Hepatocyte (in vitro differentiated cells): ENCODE data around the gene LRMDA.

Source experiments
- EZH2 ChIP-seq: fragments of 200-600 bp; sonication (generic); IDR thresholded peaks from 2 replicates; pipeline ENCODE4 v1.6.1; 2016; ENCODE audit warnings: antibody characterized with exemption, mild to moderate bottlenecking, borderline replicate concordance
- EZH2phosphoT487 ChIP-seq: fragments of 200-600 bp; sonication (generic); IDR thresholded peaks from one replicate; pipeline ENCODE4 v1.6.1; 2018; ENCODE audit warnings: antibody characterized with exemption, mild to moderate bottlenecking, low read depth, moderate library complexity; ENCODE audit not compliant: unreplicated experiment, severe bottlenecking
- TF ChIP-seq, protein P1 (sequence below): fragments of 200-600 bp; sonication (generic); IDR thresholded peaks from 2 replicates; pipeline ENCODE4 v1.5.1; 2016; ENCODE audit warnings: antibody characterized with exemption, mild to moderate bottlenecking; ENCODE audit not compliant: poor library complexity

DNA sequence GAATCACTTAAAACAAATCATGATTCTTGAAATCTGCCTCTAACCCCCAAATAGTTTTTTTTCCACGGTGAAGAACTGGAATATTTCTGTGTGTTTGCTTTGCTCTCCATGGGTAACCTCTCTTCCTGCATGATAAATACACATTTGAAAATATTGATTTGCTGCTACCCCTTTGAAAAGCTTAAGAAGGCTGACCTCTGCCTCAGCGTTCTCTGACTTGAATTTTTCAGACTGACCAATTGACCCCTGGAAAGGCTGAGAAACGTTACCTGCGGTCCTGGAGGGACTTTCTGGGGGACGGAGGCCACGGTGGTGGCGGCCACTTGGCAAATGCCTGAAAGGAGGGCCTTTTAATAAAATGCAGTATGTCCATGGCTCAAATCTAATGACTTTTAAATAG is 520.2 kb downstream of the LRMDA start:
- TF ChIP-seq, protein P1, sequence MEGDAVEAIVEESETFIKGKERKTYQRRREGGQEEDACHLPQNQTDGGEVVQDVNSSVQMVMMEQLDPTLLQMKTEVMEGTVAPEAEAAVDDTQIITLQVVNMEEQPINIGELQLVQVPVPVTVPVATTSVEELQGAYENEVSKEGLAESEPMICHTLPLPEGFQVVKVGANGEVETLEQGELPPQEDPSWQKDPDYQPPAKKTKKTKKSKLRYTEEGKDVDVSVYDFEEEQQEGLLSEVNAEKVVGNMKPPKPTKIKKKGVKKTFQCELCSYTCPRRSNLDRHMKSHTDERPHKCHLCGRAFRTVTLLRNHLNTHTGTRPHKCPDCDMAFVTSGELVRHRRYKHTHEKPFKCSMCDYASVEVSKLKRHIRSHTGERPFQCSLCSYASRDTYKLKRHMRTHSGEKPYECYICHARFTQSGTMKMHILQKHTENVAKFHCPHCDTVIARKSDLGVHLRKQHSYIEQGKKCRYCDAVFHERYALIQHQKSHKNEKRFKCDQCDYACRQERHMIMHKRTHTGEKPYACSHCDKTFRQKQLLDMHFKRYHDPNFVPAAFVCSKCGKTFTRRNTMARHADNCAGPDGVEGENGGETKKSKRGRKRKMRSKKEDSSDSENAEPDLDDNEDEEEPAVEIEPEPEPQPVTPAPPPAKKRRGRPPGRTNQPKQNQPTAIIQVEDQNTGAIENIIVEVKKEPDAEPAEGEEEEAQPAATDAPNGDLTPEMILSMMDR: no peak
- TF ChIP-seq EZH2phosphoT487: no peak
- TF ChIP-seq EZH2: no peak
